GM21447 (cell line): Measurements from ENCODE around the gene MPP4.

ENCODE experiments used
- ATAC-seq: cut with Tn5 transposase; IDR thresholded peaks from one replicate; pipeline ENCODE4 v1.9.1; 2021; ENCODE audit not compliant: unreplicated experiment

Gene MPP4, protein sequence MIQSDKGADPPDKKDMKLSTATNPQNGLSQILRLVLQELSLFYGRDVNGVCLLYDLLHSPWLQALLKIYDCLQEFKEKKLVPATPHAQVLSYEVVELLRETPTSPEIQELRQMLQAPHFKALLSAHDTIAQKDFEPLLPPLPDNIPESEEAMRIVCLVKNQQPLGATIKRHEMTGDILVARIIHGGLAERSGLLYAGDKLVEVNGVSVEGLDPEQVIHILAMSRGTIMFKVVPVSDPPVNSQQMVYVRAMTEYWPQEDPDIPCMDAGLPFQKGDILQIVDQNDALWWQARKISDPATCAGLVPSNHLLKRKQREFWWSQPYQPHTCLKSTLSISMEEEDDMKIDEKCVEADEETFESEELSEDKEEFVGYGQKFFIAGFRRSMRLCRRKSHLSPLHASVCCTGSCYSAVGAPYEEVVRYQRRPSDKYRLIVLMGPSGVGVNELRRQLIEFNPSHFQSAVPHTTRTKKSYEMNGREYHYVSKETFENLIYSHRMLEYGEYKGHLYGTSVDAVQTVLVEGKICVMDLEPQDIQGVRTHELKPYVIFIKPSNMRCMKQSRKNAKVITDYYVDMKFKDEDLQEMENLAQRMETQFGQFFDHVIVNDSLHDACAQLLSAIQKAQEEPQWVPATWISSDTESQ

DNA sequence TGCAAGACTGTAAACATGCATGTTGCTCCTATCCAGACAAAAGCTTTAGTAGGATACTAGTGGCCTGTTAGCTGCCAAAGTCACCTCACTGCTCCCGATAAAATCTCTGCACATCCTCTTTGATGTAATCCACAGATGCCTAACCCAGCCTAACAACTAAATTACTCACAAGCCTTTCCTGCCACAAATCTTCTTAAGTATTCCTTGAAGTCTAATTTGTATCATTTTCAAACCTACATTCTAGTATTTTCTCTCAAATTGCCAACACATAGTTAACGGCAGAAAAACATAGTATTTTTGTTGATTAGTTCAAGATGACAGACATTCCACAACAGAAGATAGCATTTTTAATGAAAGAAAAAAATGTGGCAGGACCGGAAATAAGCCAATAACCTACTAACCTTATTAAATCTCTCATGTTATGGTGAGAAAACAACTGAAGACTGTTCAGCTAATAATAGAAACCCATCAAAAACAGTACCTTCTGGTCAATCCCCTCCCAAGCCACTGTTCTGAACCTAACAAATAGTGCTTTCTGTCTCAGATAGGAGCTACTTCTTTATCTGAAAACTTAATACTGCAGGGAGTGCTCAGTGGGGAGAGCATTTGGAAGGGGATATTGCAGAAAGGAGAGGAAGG is at the start of gene MPP4:
TSS of gene MPP4 (minus strand) at position 57 of the 639 bp plus-strand sequence. CDS start 4,690 bp downstream, outside the sequence.
- no peak for ATAC-seq

DNA sequence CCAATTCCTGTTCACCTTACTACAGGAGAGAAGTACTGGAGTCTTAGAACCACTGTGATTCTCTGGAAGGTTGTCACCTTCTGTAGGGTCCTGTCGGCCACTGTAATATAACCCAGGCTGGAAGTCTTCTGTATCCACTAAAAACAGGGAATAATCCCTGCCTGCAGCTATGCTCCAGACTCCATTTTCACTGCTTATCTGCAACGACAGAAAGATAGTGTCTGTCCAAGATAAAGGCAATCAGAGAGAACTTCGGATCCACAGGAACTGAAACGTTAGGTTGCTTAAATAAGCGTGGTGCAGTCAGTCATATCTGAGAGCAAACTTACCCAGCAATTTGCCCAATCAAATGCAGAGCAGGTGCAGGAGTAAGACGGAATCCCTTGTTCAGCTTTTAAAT is 48.1 kb upstream of the MPP4 start:
- no peak for ATAC-seq

DNA sequence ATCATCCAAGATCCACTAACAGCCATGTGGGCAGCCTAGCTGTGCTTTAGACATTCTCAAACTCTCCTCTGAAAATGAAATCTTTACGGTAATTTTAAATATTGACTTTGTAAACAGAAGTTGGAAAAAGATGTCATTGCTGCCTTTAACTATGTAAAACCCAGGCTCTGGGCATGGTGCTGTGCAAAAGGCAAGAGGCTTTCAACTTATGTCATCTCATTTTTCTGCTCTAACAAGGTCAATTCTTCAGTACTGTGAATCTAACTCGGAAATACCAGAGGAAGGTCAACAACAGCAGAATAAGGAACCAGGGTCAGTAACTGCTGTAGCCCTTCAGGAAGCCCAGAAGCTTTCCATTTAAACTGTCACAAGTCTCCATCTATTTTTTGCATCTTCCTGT is 37.0 kb upstream of the MPP4 start:
- no peak for ATAC-seq

DNA sequence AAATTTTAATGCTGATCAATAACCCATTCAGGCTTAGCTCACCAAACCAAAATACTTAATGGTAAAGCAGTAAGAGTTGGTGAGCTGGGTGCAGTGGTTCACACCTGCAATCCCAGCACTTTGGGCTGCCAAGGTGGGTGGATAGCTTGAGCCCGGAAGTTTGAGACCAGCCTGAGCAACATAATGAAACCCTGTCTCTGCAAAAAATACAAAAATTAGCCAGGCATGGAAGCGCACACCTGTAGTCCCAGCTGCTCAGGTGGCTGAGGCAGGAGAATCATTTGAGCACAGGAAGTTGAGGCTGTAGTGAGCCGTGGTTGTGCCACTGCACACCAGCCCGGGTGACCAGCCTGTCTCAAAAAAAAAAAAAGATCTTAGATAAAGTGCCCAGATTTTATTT is 35.7 kb upstream of the MPP4 start:
- ATAC-seq: no peak

DNA sequence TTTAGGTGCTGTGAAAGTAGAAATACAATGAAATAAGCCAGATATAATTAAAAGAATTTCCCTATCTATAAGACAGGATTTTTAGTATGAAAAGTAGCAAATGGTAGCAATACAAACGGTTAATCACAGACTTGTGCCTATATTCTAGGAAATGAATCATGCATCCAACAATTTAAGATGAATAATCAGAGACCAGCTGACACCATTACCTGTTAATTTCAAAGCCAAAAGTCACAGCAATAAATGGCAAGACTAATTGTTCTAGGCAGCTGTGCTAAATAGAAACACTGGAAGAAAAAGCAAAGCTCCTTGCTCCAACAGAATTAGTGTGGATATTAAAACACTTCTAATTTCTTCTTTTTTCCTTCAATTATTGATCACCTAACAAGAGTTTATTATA is 35.1 kb upstream of the MPP4 start:
- no peak for ATAC-seq

DNA sequence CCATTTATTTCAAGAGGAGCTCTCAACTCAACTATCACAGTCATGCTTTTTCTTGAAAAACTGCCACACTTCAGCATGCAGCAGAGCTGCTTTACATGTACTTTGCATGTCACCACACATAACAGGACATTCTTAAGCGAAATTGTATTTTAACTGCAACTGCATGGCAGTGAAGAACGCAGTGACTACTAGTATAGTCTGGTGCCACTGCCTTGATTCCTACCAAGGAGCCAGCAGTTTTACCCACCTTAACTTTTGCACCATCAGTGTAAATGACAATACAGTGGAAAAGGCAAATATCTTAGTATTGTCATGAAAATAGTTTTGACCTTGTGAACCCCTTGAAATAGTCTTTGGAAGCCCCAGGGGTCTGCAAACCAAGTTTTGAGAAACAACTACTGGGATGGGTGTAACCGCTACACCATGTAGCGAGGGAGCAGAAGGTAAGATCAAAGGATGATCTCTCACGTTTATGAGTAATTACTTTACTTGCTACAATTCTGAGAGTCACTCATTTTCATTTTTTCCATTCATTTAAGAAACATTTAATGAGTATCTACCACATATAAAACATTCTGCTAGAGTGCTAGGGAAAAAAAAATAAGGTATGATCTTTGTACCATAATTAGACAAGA is 32.3 kb upstream of the MPP4 start:
- no peak for ATAC-seq

DNA sequence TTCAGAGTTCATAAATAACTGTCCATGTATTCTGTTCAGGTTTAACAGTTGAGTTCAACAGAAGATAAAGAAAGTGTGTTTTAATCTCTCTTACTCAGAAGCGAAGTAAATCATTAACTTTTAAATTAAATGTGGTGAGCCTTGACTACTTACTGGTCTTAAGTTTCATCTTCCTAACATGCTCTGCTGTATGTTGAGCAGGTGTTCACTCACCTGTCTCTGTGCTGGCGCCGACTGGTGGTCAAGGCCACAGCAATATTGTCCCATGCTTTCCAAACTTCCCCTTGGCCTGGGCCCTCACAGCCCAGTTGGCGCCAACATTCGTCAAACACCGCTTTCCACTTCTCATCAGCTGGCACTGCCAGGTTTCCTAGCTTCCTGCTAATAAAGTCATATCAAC is 17.0 kb upstream of the MPP4 start:
- ATAC-seq: no peak

DNA sequence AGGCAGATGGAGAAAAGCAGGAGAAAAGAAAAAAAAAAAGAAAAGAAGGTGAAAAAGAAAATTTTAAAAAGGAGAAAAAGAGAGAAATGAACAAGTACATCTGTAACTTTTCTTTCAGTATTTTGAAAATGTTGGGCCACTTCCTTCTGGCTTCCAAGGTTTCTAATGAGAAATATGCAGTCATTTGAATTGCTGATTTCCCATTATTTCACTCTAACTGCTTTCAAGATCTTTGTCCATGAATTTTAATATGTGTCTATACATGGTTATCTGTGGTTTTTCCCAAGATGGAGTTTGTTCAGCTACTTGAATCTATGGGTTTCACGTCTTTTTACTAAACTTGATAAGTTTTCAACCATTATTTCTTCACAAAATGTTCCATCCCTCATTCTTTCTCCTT is 14.3 kb upstream of the MPP4 start:
- no peak for ATAC-seq

DNA sequence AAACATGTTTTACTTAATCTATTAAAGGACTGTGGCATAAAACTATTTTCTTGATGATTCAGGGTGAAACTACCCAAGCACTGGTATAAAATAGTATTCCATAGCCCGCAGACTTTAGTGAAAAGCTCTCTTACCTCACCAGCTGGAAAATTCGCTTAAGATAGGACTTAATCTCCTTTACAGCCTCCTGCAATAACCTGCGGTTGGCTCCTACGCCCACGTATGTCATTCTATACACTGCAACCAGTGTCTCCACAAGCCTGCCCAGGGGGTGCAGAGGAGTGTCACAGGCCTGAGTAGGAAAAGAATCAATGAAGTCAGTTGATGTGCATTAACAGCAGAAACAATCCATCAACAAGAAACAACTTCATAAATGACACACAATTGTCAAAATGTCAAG is 11.3 kb upstream of the MPP4 start:
- no peak for ATAC-seq

DNA sequence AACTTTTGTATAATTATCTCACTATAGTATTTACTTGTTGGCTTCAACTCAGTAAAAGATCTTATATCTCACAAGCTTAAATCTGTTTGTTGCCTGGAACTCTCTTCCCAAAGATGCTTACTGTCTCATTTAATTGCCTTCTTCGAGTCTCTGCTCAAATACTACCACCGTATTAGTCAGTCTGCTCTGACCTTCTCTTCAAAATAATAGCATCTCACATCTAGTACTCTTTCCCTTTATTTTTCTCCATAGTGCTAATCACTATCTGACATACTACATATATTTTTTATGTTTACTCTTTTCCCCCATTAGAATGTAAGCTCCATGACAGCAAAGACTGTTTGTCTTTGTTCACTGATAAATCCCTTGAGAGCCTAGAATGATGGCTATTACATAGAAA is 10.6 kb upstream of the MPP4 start:
- no peak for ATAC-seq

DNA sequence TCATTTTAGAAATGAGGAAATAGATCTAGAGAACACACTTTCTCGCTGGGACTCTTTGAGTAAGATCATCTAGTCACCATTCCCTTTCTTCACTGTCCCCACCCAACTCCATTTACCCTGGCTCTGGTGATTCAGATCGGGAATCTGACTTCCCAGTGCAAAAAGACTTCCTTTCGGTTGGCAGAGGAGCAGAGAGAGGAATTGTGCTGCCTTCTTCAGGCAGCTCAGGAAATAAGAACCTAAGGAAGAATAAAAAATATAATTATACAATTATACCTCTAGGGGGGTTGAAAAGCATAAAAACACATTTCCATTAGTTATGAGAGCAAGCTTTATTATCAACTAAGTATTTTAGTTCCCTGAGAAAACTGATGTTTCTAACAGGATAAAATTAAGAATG is 9.3 kb upstream of the MPP4 start:
- no peak for ATAC-seq

DNA sequence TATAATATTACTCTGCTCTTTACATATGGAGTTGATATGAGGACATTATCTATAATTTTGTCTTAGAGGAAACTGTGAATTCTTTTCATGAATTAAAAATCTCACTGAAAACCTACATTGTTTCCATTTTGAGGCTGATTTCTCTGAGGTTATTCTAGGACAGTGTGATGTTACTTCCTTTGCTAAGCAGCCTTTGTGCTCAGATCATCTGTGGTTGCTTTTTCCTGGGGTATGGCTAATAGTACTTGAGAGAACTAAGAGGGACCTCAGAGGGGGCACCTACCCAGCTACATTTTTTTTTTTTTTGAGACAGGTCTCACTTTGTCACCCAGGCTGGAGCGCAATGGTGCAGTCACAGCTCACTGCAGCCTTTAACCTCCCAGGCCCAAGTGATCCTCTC is 8.7 kb upstream of the MPP4 start:
- no peak for ATAC-seq

DNA sequence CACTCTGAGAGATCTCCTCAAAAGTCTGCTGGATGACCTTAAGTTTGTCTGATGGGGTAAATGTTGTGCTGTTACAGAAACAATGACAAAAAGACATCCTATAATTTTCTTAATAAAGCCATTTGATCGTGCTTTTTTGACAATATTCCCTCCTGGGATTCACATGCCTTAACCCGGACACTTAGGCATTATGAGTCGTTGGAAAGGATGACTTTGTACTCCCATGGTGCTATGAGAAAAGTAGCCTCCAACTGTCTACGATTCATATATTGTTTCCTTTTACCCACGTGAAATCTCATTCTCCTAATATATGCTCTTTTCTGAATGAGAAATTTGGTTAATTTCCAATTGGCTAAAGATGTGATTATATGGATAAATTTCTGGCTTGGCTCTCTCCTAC is 6.1 kb upstream of the MPP4 start:
- ATAC-seq: no peak

DNA sequence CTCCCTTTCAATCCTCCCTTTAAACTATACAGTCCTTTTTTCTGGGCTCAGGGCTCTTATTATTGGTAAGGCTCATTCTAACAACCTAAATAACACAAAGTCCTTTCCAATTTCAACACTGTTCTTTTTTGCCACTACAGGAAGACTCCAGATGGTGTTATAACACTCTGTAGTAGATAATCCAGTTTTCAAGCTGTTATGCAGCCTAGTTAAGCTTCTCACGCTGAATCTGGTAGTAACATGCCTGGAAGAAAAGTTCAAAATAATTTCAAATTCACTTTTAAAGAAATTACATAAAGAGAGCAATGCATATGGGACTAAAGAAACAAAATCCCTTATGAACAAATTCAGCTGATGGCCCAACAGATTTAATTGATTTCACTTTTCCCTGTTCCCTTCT is 3.2 kb upstream of the MPP4 start:
- no peak for ATAC-seq

DNA sequence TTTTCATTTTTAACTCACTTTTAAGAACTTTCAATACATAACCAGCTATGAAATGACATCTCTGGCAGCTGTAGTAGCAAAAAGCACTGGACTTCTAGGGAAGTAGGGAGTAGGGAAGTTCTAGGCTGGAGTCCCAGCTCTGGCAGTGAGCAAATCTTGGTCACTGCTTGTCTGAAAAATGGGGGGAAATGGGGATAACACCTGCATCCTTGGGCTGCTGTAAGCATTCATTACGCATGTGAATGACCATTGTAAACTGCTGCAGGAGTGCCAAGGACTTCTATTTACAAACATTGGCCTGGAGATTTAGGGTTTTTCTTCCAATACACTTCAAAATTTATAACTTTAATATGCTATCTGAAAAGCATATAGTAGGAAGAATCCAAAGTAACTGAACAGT is 972 bp upstream of the MPP4 start:
- no peak for ATAC-seq

DNA sequence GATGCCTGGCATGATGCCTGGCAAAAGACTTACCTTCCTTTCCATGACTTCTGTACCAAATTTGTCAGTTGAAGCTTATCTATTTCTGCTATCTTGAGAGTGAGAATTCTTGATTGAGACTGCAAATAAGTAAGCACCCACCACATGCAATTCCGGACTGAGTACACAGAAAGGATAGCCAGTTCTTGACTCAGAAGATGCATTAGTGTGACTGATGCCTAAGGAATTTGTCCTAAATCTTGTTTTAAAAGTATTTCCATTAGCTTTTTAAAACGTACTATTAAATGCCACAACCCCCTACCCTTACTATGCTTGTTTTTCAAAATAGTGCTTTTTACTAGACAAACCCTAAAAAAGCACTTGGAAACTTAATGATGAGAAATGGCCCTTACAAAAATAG is 545 bp downstream of the MPP4 start:
- no peak for ATAC-seq

DNA sequence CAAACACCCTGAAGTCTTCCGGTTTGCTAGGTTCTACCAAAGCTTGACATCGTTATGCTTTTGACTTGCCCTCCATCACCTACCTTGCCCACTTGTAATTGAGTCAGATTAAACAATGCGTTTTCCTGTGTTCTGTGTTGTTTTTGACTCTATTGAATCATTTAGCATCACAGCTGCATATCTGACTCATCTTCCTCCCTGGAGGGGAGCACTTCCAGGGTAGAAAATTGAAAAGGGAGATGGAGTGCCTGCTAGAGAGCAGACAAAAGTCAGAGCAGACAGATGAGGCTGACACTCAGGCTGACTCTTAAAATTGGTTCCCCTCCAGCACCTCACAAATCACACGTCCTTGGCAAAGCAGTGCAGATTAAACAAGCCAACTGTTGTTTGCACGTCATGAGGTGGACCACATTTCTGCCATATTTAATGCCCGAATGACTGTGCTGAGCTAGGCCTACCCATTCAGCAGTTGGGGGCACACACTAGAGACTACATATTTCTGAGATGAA is 2.2 kb downstream of the MPP4 start:
- ATAC-seq: no peak

DNA sequence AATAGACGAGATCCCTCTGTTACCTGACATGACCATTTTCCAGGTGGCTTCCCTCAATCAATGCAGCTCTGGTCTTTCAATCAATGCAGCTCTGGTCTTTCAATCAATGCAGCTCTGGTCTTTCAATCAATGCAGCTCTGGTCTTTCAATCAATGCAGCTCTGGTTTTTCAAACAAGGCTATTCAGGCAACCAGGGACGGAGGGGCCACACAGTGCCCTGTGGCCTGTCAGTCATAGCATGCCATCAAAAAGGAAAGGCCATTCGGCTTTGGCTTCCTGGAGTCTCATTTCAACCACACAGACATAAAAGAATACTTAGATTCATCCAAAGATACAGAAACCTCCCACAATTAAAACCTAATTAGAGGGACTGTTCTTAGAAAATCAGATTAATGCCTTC is 13.3 kb downstream of the MPP4 start:
- no peak for ATAC-seq

DNA sequence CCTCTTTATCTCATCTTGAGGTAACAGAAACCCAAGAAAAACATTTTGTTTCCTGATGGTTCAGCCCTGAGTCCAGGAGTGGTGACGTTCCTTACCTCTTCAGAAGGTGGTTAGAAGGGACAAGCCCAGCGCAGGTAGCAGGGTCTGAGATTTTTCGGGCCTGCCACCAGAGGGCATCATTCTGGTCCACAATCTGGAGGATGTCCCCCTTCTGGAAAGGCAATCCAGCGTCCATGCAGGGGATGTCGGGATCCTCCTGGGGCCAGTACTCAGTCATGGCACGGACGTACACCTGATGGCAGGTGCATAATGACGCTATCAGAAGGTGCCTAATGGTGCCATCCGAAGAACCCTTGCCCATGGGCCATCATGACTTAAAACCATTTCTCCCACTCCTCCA is 17.7 kb downstream of the MPP4 start:
- ATAC-seq: no peak

DNA sequence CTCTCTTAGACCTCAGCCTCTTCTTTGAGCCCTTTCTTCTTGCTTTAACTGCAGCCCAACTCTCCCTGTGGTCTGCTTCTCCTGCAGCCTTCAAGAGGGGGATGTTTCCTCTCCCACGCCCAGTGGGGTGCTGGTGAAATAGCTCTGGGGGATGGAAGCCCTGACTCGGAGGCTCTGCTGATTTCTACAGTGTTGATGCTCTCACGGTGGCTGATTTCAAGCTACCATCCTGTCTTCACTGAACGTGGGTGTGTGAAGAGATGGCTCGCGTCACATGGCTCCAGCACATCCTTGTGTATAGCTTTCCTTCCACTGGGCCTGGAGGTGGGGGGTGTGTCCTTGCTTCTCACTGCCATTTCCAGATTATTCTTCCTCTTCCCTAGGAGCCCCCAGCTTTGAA is 20.0 kb downstream of the MPP4 start:
- no peak for ATAC-seq

DNA sequence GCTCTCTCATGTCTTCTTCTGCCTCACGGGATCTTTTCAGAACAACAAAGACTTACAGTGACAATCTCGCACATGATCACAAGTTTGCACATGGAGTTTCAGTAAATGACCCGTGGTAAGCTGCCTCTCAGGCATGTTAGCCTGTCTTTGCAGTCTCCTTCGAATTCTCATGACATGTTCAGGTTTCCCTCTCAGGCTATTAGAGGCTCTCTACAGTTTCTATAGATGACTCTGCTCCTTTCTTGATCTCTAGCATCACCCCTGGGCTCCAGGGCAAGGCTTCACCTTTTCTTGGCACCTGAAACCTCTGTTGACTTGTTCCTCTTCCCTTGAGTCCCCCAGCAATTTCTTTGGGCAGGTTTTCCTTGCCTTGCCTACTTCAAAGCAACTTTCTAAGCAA is 23.0 kb downstream of the MPP4 start:
- ATAC-seq: no peak

DNA sequence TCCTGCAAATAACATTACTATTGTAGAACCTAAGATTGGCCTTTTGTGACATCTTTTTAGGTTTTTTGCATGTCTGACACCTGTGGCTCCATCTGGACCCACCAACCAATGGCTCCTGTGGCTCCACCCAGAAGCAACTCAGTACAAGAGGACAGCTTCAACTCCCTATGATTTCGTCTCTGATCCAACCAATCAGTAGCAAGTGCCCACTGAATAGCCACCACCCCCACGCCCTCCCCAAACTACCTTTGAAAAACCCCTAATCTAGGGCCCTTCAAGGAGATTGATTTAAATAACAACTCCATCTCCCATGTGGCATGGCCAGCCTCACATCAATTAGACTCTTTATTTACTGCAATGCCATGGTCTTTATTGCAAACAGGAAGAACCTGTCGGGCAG is 23.6 kb downstream of the MPP4 start:
- ATAC-seq: no peak
